ENCODE results near the gene VWA5B1.
"Not testable (repeated sequence)": the region's sequence is repeated elsewhere in the genome, so short reads cannot be mapped to it uniquely, and the experiment has no call there.

The VWA5B1 gene

GRCh38 chr1:20290624-20291597 is at the start of gene VWA5B1:
Gene VWA5B1 (plus strand): TSS chr1:20290875. CDS start chr1:20310602, 19,727 bp downstream.
- no peak for DNase-seq (ENCODE audit: low read depth in 2 of 3, low spot score in 2 of 3)

GRCh38 chr1:20242890-20243479 is 47.7 kb upstream of the VWA5B1 start:
- no peak for DNase-seq (ENCODE audit: low read depth in 2 of 3, low spot score in 2 of 3)

GRCh38 chr1:20248971-20249612 is 41.6 kb upstream of the VWA5B1 start:
- DNase-seq (ENCODE audit: low read depth in 2 of 3, low spot score in 2 of 3), result peak in 2 of 3 experiments; percentile 1 to 3

- no peak for DNase-seq (ENCODE audit: low read depth in 2 of 3, low spot score in 2 of 3)
These were observed 40.2 kb upstream of the VWA5B1 start for GRCh38 chr1:20250340-20250989.

GRCh38 chr1:20252587-20252986 is 38.1 kb upstream of the VWA5B1 start:
- DNase-seq (ENCODE audit: low read depth in 2 of 3, low spot score in 2 of 3), result no peak

GRCh38 chr1:20255666-20256065 is 35.0 kb upstream of the VWA5B1 start:
- no peak for DNase-seq (ENCODE audit: low read depth in 2 of 3, low spot score in 2 of 3)

GRCh38 chr1:20259646-20260045 is 31.0 kb upstream of the VWA5B1 start:
- DNase-seq (ENCODE audit: low read depth in 2 of 3, low spot score in 2 of 3), result no peak

- DNase-seq (ENCODE audit: low read depth in 2 of 3, low spot score in 2 of 3), result no peak
These were observed 29.6 kb upstream of the VWA5B1 start for GRCh38 chr1:20261095-20261494.

GRCh38 chr1:20262810-20263534 is 27.7 kb upstream of the VWA5B1 start:
- DNase-seq (ENCODE audit: low read depth in 2 of 3, low spot score in 2 of 3), result no peak

- no peak for DNase-seq (ENCODE audit: low read depth in 2 of 3, low spot score in 2 of 3)
These were observed 25.4 kb upstream of the VWA5B1 start for GRCh38 chr1:20265250-20265649.

GRCh38 chr1:20266141-20266540 is 24.5 kb upstream of the VWA5B1 start:
- no peak for DNase-seq (ENCODE audit: low read depth in 2 of 3, low spot score in 2 of 3)

- DNase-seq (ENCODE audit: low read depth in 2 of 3, low spot score in 2 of 3), result no peak
These were observed 24.0 kb upstream of the VWA5B1 start for GRCh38 chr1:20266642-20267041.

- DNase-seq (ENCODE audit: low read depth in 2 of 3, low spot score in 2 of 3), result no peak
These were observed 18.9 kb upstream of the VWA5B1 start for GRCh38 chr1:20271498-20272400.

- DNase-seq (ENCODE audit: low read depth in 2 of 3, low spot score in 2 of 3), result not testable (repeated sequence)
These were observed 17.0 kb upstream of the VWA5B1 start for GRCh38 chr1:20273716-20274115.

GRCh38 chr1:20275319-20275925 is 15.3 kb upstream of the VWA5B1 start:
- no peak for DNase-seq (ENCODE audit: low read depth in 2 of 3, low spot score in 2 of 3)

- DNase-seq (ENCODE audit: low read depth in 2 of 3, low spot score in 2 of 3), result no peak
These were observed 14.1 kb upstream of the VWA5B1 start for GRCh38 chr1:20276485-20277159.

GRCh38 chr1:20278692-20279130 is 12.0 kb upstream of the VWA5B1 start:
- DNase-seq (ENCODE audit: low read depth in 2 of 3, low spot score in 2 of 3), result no peak

- no peak for DNase-seq (ENCODE audit: low read depth in 2 of 3, low spot score in 2 of 3)
These were observed 11.2 kb upstream of the VWA5B1 start for GRCh38 chr1:20279509-20279908.

- no peak for DNase-seq (ENCODE audit: low read depth in 2 of 3, low spot score in 2 of 3)
These were observed 10.3 kb upstream of the VWA5B1 start for GRCh38 chr1:20280341-20280740.

All from activated CD8-positive, alpha-beta memory T cell treated with anti-CD3 and anti-CD28 coated beads for 48 hours (primary cell).